ENCODE measurements around the gene TINAGL1. TPM values are rescaled to one million over a fixed set of nuclear protein-coding genes. Genes with fewer than 3 reads are reported as not detected.

TINAGL1 gene, protein sequence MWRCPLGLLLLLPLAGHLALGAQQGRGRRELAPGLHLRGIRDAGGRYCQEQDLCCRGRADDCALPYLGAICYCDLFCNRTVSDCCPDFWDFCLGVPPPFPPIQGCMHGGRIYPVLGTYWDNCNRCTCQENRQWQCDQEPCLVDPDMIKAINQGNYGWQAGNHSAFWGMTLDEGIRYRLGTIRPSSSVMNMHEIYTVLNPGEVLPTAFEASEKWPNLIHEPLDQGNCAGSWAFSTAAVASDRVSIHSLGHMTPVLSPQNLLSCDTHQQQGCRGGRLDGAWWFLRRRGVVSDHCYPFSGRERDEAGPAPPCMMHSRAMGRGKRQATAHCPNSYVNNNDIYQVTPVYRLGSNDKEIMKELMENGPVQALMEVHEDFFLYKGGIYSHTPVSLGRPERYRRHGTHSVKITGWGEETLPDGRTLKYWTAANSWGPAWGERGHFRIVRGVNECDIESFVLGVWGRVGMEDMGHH
- 336 and 343 TPM in 2 replicates for total RNA-seq

GRCh38 chr1:31576201-31576669 is at the start of gene TINAGL1:
TSS of gene TINAGL1 (plus strand) at chr1:31576515. CDS start at chr1:31577149, 634 bp downstream.

GRCh38 chr1:31617218-31617915 is 41.1 kb downstream of the TINAGL1 start, which contains the start of gene HCRTR1:
TSS of gene HCRTR1 (plus strand) at chr1:31617689. CDS start at chr1:31619193, 1,504 bp downstream.

Other genes with a start within 250 kb of the TINAGL1 start
- gene FABP3, start 203.4 kb upstream of the TINAGL1 start, total RNA-seq: 0.18 and 0.47 TPM in 2 replicates
- 1.8 and 3.6 TPM in 2 replicates for gene SERINC2, start 163.3 kb upstream of the TINAGL1 start, total RNA-seq
- gene HCRTR1, start 41.2 kb downstream of the TINAGL1 start, total RNA-seq: 0.28 and 0.54 TPM in 2 replicates
- 63.7 and 69.3 TPM in 2 replicates for gene PEF1, start 68.4 kb downstream of the TINAGL1 start, total RNA-seq
- 0.54 and 1.0 TPM in 2 replicates for gene COL16A1, start 127.5 kb downstream of the TINAGL1 start, total RNA-seq
- gene ADGRB2, start 187.8 kb downstream of the TINAGL1 start, total RNA-seq: 0.85 and 1.2 TPM in 2 replicates
- gene SPOCD1, start 239.5 kb downstream of the TINAGL1 start, total RNA-seq: 33.4 and 49.5 TPM in 2 replicates